ENCODE data around the gene PCDHB16. TPM values are rescaled to one million over a fixed set of nuclear protein-coding genes. Genes with fewer than 3 reads are reported as not detected.

Gene PCDHB16
- total RNA-seq, 1 experiment from 2014 or later = 6.5 TPM

DNA sequence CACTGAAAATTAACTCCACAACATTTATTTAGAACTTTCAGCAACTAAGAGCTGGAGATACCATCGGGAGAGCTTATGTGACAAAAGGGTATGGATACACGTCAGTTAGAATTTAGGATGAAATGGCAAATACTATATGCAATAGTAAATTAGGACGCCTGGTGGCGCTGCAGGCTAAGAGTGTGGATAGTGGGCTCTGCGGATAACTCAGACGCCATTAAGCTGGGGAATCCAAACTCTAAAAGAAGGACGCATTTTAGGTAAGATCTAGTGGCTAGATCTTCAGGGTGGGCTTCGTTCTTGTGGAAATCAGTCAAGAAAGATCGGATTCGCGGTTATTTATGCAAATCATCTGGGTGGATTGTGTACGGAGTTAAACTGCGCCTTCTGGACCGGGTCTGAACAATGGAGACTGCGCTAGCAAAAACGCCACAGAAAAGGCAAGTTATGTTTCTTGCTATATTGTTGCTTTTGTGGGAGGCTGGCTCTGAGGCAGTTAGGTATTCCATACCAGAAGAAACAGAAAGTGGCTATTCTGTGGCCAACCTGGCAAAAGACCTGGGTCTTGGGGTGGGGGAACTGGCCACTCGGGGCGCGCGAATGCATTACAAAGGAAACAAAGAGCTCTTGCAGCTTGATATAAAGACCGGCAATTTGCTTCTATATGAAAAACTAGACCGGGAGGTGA, 47.0 kb upstream of the PCDHB16 start, which contains the start of gene PCDHB5:
Gene PCDHB5 (plus strand): TSS at position 177 of the 688 bp plus-strand sequence. CDS start 229 bp downstream, at position 406.
- Histone ChIP-seq H2BK20ac (ENCODE audit: low read depth, low read length, poor library complexity, severe bottlenecking) (peak within 1 kb of the TSS; percentile 78), H3K79me1 (ENCODE audit: insufficient read depth, low read depth, low read length, poor library complexity, severe bottlenecking) (no peaks in the 10 kb centered on the region), H4K8ac (replicated peaks; ENCODE audit: insufficient read length, low read depth, low read length) (no peak within 1 kb of the TSS), H2AK5ac (ENCODE audit: insufficient read length, low read length) (no peak within 1 kb of the TSS), H2BK15ac (ENCODE audit: low read depth, low read length) (no peak within 1 kb of the TSS), H3K9me3 (ENCODE audit: control insufficient read depth, low read depth, low read length) (no peaks in the 10 kb centered on the region), H4K5ac (ENCODE audit: insufficient read length, low read depth, low read length) (no peak within 1 kb of the TSS), H2BK120ac (ENCODE audit: low read depth, low read length, poor library complexity, severe bottlenecking) (peak within 1 kb of the TSS; percentile 87), H3K4me1 (ENCODE audit: insufficient read depth, low read length) (no peaks in the 10 kb centered on the region), H3K27ac (ENCODE audit: insufficient read length, low read depth, low read length) (no peak within 1 kb of the TSS), H3K18ac (ENCODE audit: insufficient read length, low read depth, low read length) (peak within 1 kb of the TSS; percentile 98), H3K56ac (ENCODE audit: insufficient read length, low read depth, low read length) (no peak within 1 kb of the TSS), H3K79me2 (ENCODE audit: insufficient read depth, low read length) (no peaks in the 10 kb centered on the region), H3K9ac (ENCODE audit: extremely low read depth, insufficient read length, low read length) (no peak within 1 kb of the TSS), H3K23ac (ENCODE audit: insufficient read length, low read depth, low read length) (no peak within 1 kb of the TSS), H4K20me1 (ENCODE audit: control insufficient read depth, insufficient read depth, insufficient read length) (no peaks in the 10 kb centered on the region), H2BK12ac (ENCODE audit: insufficient read length, low read depth, low read length) (no peak within 1 kb of the TSS), H3T11ph (ENCODE audit: low read length) (peak within 1 kb of the TSS; percentile 89), H2BK5ac (ENCODE audit: insufficient read length, low read length) (no peak within 1 kb of the TSS), H4K91ac (ENCODE audit: insufficient read length, low read depth, low read length) (no peak within 1 kb of the TSS), H3K4ac (ENCODE audit: low read depth, low read length) (no peak within 1 kb of the TSS; the same call in 1 of the 2 replicates), H3K14ac (ENCODE audit: insufficient read depth, low read length) (peak within 1 kb of the TSS; percentile 93; the same call in 1 of the 2 replicates), H3K23me2 (ENCODE audit: insufficient read length, low read depth, low read length, poor library complexity, severe bottlenecking) (peaks cover 6% of the 10 kb centered on the region), H3K4me2 (ENCODE audit: insufficient read depth, insufficient read length, low read length) (no peak within 1 kb of the TSS), H3K27me3 (ENCODE audit: insufficient read depth, low read length) (no peaks in the 10 kb centered on the region), H2AFZ (ENCODE audit: low read length) (peak within 1 kb of the TSS; percentile 90)
- Mint-ChIP-seq H3K27ac (peak within 1 kb of the TSS in 2 of 3 experiments; percentile 41 to 46; a peak in 4 of 7 replicates), H3K36me3 (ENCODE audit: insufficient read depth in 1 of 3, low read depth in 3 of 3) (peaks cover 16 to 44% (median 20%) of the 10 kb centered on the region in 3 experiments), H3K4me3 (peak within 1 kb of the TSS in 1 of 2 experiments; percentile 63; a peak in 2 of 5 replicates), H3K27me3 (ENCODE audit: low read depth) (peaks cover 2% of the 10 kb centered on the region; the same call in 1 of the 2 replicates), H3K9me3 (peaks cover 45 to 60% of the 10 kb centered on the region in 2 experiments), H3K4me1 (peaks cover 4 to 7% of the 10 kb centered on the region in 2 experiments; a peak in 2 of 4 replicates)
- WGBS (ENCODE audit: extremely low coverage, insufficient read length, low lambda C conversion rate) = no CpG with 5 or more reads among the region's 22 CpGs
- TF ChIP-seq, protein P1, sequence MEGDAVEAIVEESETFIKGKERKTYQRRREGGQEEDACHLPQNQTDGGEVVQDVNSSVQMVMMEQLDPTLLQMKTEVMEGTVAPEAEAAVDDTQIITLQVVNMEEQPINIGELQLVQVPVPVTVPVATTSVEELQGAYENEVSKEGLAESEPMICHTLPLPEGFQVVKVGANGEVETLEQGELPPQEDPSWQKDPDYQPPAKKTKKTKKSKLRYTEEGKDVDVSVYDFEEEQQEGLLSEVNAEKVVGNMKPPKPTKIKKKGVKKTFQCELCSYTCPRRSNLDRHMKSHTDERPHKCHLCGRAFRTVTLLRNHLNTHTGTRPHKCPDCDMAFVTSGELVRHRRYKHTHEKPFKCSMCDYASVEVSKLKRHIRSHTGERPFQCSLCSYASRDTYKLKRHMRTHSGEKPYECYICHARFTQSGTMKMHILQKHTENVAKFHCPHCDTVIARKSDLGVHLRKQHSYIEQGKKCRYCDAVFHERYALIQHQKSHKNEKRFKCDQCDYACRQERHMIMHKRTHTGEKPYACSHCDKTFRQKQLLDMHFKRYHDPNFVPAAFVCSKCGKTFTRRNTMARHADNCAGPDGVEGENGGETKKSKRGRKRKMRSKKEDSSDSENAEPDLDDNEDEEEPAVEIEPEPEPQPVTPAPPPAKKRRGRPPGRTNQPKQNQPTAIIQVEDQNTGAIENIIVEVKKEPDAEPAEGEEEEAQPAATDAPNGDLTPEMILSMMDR (conservative IDR thresholded peaks at IDR 0.05) = peak; percentile 81
- DNase-seq = peak; percentile 68
